Caco-2 (cell line): ENCODE results near the gene BTNL3. TPM values are rescaled to one million over a fixed set of nuclear protein-coding genes. Genes with fewer than 3 reads are reported as not detected.

ENCODE experiments used
- BruUV-seq: library from RNA; stranded (reverse); fragments of 400-500 nt; replicated peaks from 2 replicates; lab custom pipeline; 2021; lab: Mats Ljungman, UMichigan
- CTCF ChIA-PET: fragments of 300-600 bp; sonication (Branson Sonifier 250); formaldehyde crosslinking; loops from one replicate; lab custom pipeline; 2022; ENCODE audit warnings: antibody characterized with exemption; lab: Charles Lee
- POLR2A ChIA-PET: fragments of 300-600 bp; sonication (Branson Sonifier 250); formaldehyde crosslinking; loops from one replicate; lab custom pipeline; 2022; ENCODE audit warnings: antibody characterized with exemption; lab: Charles Lee
- DNase-seq, 2 experiments: peaks; one replicate each; pipeline versions ENCODE4 v3.0.0 to v3.0.0-alpha.2; 2020 to 2022
- H3K27me3 ChIP-seq: replicated peaks from 2 replicates; pipeline ENCODE4 v1.6.0; 2011; ENCODE audit warnings: low read length; ENCODE audit not compliant: control insufficient read depth, insufficient read depth
- H3K36me3 ChIP-seq: 2 replicates; pipeline ENCODE4 v1.5.1; 2011; ENCODE audit warnings: low read length; ENCODE audit not compliant: control insufficient read depth, insufficient read depth
- H3K4me1 ChIP-seq: fragments of 250-450 bp; sonication (Bioruptor Pico); 2 replicates; pipeline ENCODE4 v1.5.1; 2020; ENCODE audit warnings: mild to moderate bottlenecking
- H3K4me3 ChIP-seq: 2 replicates; pipeline ENCODE4 v1.5.1; 2011; ENCODE audit warnings: low read depth, mild to moderate bottlenecking, control low read depth, low read length
- H3K9me3 ChIP-seq: fragments of 250-450 bp; sonication (Bioruptor Pico); 2 replicates; pipeline ENCODE4 v1.5.1; 2020; ENCODE audit warnings: mild to moderate bottlenecking, moderate library complexity
- H3K27ac Mint-ChIP-seq: one replicate; pipeline ENCODE4 v1.8.0; 2022; ENCODE audit warnings: mixed read lengths; ENCODE audit not compliant: unreplicated experiment
- H3K27me3 Mint-ChIP-seq: one replicate; pipeline ENCODE4 v1.8.0; 2022; ENCODE audit warnings: mixed read lengths; ENCODE audit not compliant: insufficient read depth, unreplicated experiment
- H3K36me3 Mint-ChIP-seq: one replicate; pipeline ENCODE4 v1.8.0; 2022; ENCODE audit warnings: mild to moderate bottlenecking, mixed read lengths; ENCODE audit not compliant: insufficient read depth, unreplicated experiment
- H3K4me1 Mint-ChIP-seq: one replicate; pipeline ENCODE4 v1.8.0; 2022; ENCODE audit warnings: low read depth, mixed read lengths; ENCODE audit not compliant: unreplicated experiment
- H3K4me3 Mint-ChIP-seq: one replicate; pipeline ENCODE4 v1.8.0; 2022; ENCODE audit warnings: mild to moderate bottlenecking, moderate library complexity, mixed read lengths; ENCODE audit not compliant: unreplicated experiment
- H3K9me3 Mint-ChIP-seq: one replicate; pipeline ENCODE4 v1.8.0; 2022; ENCODE audit warnings: mixed read lengths; ENCODE audit not compliant: unreplicated experiment
- intact Hi-C: fragments of 100-400 bp; cut with micrococcal nuclease; formaldehyde crosslinking; loops from one replicate; pipeline ENCODE4 v1.10.0; 2022; ENCODE audit not compliant: unreplicated experiment
- total RNA-seq: library from RNA; stranded (reverse); gene quantifications from 2 replicates; pipeline ENCODE4 v1.2.3, GENCODE V29; 2022
- TF ChIP-seq, protein P1 (sequence below), 2 experiments: fragments of 200-600 bp in 1 of 2; IDR thresholded peaks; 1 replicate in 1 of 2; 2 replicates in 1 of 2; pipeline versions ENCODE4 v1.5.1 to v1.8.0; 2011 to 2022; ENCODE audit warnings: antibody characterized with exemption in 1 of 2, control low read depth in 1 of 2, inconsistent platforms in 1 of 2, low read depth in 1 of 2, low read length in 1 of 2, mild to moderate bottlenecking in 1 of 2, moderate library complexity in 1 of 2; ENCODE audit not compliant: insufficient read depth in 1 of 2, severe bottlenecking in 1 of 2, unreplicated experiment in 1 of 2

Gene BTNL3
- total RNA-seq, 1 experiment from 2014 or later, result not detected

DNA sequence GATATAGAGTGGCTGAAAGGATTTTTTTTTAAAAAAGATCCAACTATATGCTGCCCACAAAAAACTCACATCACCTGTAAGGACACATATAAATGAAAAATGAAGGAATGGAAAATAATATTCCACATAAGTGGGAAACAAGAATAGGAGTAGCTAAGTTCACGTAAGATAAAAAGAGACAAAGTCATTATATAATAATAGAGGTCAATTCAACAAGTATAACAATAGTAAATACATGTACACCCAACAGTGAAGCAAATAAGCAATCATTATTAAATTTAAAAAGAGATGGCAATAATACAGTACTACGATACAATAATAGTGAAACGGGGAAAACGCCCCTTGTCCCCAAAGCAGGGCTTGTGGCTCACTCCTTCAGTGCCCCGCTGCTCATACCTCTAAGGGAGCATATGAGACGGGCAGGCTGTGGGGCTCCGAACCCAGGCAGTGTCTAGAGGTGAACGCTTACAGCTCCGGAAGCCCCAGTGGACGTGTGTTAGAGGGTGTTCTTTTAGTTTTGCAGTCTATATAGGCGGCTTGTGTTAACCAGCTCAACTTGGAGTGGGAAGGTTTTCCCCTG, 38.9 kb downstream of the BTNL3 start:
- Mint-ChIP-seq H3K4me3 (no peak overlapping the region), H3K4me1 (no peaks in the 10 kb centered on the region), H3K27me3 (peaks cover 6% of the 10 kb centered on the region), H3K27ac (no peak overlapping the region), H3K9me3 (peaks cover 2% of the 10 kb centered on the region), H3K36me3 (no peaks in the 10 kb centered on the region)
- no TSS peak for BruUV-seq
- H3K4me3 ChIP-seq, result no peak overlapping the region
- intact Hi-C loops, result no loop called here
- CTCF ChIA-PET, result interaction anchor here (0.7 kb wide), 1 partner anchor 53 kb away, joined by 9 read pairs; no protein-coding TSS in a partner anchor
- POLR2A ChIA-PET, result no interaction called here
- no peak for DNase-seq
- H3K4me1 ChIP-seq, result no peaks in the 10 kb centered on the region
- no peaks in the 10 kb centered on the region for H3K36me3 ChIP-seq
- H3K27me3 ChIP-seq, result no peaks in the 10 kb centered on the region
- TF ChIP-seq, protein P1, sequence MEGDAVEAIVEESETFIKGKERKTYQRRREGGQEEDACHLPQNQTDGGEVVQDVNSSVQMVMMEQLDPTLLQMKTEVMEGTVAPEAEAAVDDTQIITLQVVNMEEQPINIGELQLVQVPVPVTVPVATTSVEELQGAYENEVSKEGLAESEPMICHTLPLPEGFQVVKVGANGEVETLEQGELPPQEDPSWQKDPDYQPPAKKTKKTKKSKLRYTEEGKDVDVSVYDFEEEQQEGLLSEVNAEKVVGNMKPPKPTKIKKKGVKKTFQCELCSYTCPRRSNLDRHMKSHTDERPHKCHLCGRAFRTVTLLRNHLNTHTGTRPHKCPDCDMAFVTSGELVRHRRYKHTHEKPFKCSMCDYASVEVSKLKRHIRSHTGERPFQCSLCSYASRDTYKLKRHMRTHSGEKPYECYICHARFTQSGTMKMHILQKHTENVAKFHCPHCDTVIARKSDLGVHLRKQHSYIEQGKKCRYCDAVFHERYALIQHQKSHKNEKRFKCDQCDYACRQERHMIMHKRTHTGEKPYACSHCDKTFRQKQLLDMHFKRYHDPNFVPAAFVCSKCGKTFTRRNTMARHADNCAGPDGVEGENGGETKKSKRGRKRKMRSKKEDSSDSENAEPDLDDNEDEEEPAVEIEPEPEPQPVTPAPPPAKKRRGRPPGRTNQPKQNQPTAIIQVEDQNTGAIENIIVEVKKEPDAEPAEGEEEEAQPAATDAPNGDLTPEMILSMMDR (IDR thresholded peaks at IDR 0.05; ENCODE audit: insufficient read depth in 1 of 2, low read depth in 1 of 2, low read length in 1 of 2, severe bottlenecking in 1 of 2, unreplicated experiment in 1 of 2), result no peak
- peaks cover 3% of the 10 kb centered on the region; the same call in 1 of the 2 replicates for H3K9me3 ChIP-seq

DNA sequence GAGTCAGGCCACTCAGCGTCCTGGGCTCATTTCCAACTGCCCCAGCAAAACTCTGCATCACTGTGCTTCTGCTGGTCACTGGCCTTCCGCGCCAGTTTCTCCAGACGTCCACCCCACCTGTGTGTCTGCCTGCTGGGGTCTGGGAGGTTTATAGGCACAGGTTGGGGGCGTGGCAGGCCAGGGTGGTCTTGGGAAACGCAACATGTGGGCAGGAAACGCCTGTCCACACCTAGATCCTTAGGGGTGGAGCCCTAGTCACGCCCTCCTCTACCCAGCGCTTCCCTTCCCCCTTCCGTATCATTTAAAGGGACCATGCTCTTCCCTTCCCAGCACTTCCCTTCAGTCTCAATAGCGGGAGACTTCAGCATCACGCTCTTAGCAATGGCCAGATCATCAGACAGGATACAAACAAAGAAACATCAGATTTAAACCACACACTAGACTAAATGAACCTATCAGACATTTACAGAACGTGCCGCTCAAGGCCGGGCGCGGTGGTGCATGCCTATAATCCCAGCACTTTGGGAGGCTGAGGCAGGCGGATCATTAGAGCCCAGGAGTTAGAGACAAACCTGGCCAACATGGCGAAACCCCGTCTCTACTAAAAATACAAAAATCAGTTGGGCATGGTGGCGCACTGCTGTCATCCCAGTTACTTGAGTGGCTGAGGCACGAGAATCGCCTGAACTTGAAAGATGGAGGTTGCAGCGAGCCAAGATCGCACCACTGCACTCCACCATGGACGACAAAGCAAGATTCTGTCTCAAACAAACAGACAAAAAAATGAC, 39.6 kb downstream of the BTNL3 start:
- H3K36me3 ChIP-seq, result no peaks in the 10 kb centered on the region
- H3K27me3 Mint-ChIP-seq, result peaks cover 6% of the 10 kb centered on the region
- no peak overlapping the region for H3K4me3 Mint-ChIP-seq
- intact Hi-C loops, result no loop called here
- BruUV-seq, result no TSS peak
- no peaks in the 10 kb centered on the region for H3K4me1 ChIP-seq
- no peak overlapping the region for H3K4me3 ChIP-seq
- TF ChIP-seq, protein P1 (IDR thresholded peaks at IDR 0.05; ENCODE audit: insufficient read depth in 1 of 2, low read depth in 1 of 2, low read length in 1 of 2, severe bottlenecking in 1 of 2, unreplicated experiment in 1 of 2), result no peak
- H3K27me3 ChIP-seq, result no peaks in the 10 kb centered on the region
- ChIA-PET POLR2A (no interaction called here), CTCF (no interaction called here)
- no peak for DNase-seq
- H3K27ac Mint-ChIP-seq, result no peak overlapping the region
- H3K4me1 Mint-ChIP-seq, result no peaks in the 10 kb centered on the region
- H3K9me3 Mint-ChIP-seq, result no peaks in the 10 kb centered on the region
- no peaks in the 10 kb centered on the region for H3K36me3 Mint-ChIP-seq
- no peaks in the 10 kb centered on the region for H3K9me3 ChIP-seq

DNA sequence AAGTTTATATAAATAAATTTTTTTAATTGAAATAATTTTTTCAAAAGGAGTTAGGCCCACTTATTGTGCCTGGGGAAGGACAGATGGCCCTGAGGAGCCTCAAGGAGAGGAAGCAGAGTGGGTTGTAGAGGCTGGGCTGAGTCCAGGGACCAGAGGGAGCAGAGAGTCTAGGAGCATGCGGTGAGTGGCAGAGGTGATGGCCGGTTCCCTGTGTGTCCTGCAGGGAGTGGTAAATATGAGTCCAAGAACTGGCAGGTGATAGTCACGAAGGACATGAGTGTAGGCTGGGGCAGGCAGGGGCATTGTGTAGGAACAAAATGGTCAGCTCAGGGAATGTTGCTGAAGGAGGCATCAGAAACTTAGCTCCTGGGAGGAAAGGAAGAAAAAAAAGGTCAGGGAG, 43.1 kb downstream of the BTNL3 start:
- H3K4me1 ChIP-seq, result no peaks in the 10 kb centered on the region
- no peaks in the 10 kb centered on the region for H3K36me3 ChIP-seq
- Mint-ChIP-seq H3K4me1 (no peaks in the 10 kb centered on the region), H3K9me3 (no peaks in the 10 kb centered on the region), H3K36me3 (no peaks in the 10 kb centered on the region), H3K27me3 (no peaks in the 10 kb centered on the region), H3K27ac (no peak overlapping the region), H3K4me3 (no peak overlapping the region)
- ChIA-PET CTCF (no interaction called here), POLR2A (no interaction called here)
- H3K9me3 ChIP-seq, result no peaks in the 10 kb centered on the region
- intact Hi-C loops, result no loop called here
- DNase-seq, result no peak
- BruUV-seq, result no TSS peak
- H3K27me3 ChIP-seq, result no peaks in the 10 kb centered on the region
- TF ChIP-seq, protein P1 (IDR thresholded peaks at IDR 0.05; ENCODE audit: insufficient read depth in 1 of 2, low read depth in 1 of 2, low read length in 1 of 2, severe bottlenecking in 1 of 2, unreplicated experiment in 1 of 2), result no peak
- no peak overlapping the region for H3K4me3 ChIP-seq
